HG03108 (cell line): ENCODE measurements around the gene MUC13.

Experiments used
- ATAC-seq: cut with Tn5 transposase; IDR thresholded peaks from one replicate; pipeline ENCODE4 v1.9.1; 2021; ENCODE audit warnings: moderate library complexity; ENCODE audit not compliant: unreplicated experiment

The MUC13 gene

DNA sequence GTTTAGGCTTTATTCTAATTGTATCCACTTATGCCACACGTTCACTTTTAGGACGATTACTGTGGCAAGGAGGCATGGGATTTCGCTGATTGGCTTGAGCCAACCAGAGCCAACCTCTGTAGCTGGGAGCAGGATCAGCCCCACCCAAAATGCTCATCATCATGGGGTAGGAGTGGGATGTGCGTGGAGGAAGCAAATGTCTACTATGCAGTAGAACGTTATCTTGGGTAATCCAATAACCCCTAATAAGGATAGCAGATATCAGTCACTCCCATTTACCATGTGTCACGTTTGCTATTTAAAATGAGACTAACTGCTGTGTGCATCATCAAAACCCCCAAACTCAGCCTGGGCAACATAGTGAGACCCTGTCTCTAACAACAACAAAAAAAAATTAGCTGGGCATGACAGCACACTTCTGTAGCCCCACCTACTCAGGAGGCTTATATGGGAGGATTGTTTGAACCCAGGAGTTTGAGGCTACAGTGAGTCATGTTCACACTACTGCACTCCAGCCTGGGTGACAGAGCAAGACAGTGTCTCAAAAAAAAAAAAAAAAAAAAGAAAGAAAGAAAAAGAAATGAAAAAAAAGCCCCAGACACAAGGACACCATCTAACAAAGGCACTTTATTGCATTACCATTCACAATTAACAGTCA lies 29.6 kb downstream of the MUC13 start:
- no peak for ATAC-seq

DNA sequence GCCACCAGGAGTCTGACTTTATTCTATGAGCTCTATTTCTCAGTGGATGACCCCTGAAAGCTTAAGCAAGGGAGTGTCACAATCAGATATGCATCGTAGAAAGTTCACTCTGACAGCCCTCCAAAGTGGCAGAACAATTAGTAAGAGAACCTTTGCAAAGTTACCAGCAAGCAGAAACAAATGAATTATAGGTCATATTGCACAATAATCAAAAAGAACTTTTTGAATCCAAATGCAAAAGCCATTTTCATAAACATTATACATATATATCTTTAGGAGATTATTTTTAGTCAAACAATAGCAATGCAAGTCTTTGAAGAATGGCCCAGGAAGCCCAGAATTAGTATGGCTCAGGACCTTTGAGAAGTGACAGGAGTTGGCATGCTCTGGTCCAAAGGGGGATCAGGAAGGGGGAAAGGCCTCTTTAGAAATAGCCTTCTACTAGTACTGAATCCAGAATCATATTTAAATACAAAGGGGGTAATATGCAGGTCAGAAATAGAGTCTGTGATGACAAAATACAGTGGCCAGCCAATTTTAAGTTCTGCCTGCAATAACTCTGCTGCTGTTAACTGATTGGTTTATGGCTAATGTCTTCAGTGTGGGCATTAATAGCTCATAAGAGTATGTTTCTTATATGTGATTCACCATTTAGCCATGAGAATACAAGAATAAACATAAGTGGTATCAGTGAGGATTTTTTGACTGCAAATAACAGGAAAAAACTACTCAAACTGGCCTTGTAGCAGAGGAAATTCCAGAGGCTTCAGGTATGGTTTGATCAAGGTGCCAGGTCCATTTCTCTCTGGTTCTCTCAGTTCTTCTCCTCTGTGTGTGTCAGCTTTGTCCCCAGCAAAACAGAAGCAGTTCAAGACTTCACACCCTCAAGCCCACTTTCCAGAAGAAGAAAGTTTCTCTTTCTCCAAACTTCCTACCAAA lies 30.4 kb downstream of the MUC13 start:
- no peak for ATAC-seq

DNA sequence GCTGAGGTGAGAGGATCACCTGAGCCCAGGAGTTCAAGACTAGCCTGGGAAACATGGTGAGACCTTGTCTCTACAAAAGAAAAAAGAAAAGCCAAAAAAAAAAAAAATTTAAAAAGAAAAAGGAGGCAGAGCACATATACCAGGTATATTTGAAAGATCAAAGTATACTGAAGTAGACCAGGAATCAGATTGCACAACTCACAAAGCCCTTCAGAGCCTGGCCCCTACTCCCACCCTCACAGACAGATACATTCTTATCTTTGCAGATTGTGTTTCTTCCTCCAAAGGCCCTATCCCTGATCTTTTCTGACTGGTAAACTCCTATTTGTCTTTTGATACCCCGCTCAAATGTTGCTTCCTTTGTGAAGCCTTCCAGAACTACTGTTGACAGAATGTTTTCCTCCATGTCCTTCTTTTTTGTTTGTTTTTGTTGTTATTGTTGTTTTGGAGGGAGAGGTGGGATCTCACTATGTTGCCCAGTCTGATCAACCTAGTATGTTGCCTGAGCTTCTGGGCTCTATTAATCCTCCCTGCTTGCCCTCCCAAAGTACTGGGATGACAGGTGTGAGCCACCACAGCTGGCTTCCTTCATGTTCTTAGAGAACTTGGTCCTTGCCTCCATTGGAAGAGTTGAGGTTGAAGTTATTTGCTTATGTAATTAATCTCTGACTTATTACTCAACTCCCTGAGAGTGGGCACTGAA lies 37.6 kb downstream of the MUC13 start:
- ATAC-seq, result no peak

DNA sequence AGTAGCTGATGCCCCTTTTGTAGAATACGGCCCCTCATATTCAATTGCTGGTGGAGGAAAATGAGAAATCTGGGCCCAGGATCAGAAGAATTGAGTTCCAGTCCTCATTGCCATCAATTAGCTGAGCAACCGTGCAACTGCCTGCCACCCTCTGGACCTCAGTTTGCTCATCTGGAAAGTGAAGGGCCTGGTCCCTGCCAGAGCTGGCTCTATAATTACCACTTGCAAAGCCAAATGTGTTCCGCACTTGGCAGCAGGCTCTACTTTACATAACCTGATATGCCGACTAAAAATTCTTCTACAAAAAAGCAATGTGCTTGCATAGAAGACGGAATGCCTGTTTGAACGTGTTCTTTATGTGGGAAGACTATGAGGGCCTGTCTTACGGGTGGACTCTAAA lies 38.8 kb downstream of the MUC13 start:
- ATAC-seq, result no peak

DNA sequence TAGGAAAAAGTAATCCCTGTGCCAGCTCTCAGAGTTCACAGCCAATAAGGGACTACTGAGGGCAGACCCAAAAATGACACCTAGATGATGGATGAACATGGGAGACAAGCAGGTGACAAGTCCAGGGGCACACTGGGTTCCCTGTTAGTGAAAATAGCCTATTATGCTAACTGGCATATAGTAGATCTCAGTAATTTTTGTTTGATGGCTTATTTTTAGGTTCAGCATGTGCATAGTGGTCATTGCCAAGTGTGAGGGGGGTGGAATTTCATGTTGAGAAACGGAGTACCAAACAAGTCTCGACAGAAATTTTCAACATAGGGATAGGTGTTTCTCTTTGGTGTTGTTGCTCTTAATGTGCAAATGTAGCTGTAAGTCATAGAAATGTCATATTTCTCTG lies 41.0 kb downstream of the MUC13 start:
- no peak for ATAC-seq

DNA sequence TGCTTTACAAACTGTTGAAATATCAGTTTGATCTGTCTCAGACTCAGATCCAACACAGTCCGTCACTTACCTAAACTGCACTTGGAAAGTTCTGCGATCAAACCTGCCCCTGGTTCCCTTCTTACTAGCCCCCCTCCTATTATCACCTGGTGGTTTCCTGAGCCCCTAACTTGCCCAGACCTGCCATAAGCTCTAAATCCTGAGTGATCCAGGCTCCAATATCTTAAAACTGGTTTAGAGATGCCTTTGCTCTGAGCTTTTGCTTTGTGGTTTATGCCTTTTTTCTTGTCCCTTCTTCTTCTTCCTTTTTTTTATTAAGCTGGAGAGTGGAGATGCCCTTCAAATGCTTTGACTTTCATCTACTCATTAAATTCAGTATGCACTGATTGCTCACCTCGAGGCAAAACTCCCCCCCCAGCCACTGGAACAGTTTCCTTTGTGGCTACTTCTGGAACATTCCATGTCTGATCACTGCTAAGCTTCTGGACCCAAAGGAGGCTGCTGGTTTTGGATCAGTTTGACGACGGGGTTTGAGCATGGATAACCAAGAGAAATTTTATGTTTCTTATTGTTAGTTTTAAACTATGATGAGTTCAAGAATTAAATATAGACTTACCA lies 43.9 kb downstream of the MUC13 start:
- ATAC-seq, result no peak

DNA sequence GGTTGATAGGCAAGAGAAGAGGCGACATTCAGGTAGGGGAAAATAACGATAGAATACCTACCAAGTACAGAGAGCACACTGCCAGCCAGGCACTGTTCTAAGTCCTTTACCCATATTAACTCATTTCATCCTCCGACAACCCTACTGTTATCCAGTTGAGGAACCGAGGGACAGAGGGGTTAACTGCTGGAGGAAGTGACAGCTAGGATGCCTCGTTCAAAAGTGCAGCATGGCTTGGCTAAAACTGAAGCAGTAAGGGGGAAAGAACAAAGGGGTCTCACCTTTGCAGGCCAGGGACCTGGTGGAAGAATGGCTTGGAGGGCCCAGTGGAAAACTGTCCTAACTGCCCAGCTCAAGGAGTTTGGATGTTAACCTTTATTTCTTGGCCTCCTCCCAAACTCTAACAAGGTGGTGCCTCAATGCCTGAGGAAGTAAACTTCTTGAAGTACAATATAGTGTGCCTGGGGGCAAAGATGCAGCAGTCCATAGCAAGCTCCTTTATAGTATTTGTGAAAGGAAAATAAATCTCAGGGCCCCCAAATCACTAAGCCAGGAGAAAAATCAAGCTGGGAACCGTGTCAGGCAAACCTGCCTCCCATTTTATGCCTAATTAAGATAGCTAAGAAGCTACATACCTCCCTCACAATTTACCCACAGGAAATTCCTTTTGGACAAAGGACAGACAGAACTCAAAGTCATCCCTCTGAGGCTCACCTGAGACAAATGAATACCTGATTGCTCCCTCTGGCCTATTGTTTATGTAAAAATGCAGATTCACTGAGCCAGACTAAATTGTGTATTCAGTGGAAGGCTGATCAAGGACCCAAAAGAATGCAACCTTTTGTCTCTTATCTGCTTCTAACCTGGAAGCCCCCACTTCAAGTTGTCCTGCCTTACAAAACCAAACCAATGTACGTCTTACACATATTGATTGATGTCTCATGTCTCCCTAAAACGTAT lies 45.8 kb downstream of the MUC13 start:
- no peak for ATAC-seq

DNA sequence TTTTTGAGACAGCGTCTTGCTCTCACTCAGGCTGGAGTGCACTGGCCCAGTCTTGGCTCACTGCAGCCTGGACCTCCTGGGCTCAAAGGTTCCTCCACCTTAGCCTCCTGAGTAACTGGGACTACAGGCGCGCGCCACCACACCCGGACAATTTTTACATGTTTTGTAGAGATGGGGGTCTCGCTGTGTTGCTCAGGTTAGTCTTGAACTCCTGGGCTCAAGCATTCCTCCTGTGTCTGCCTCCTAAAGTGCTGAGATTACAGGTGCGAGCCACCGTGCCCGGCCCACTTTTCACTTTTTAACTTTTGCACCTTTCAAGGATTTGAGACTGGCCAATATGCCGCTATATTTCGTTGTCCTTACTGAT lies 46.6 kb downstream of the MUC13 start:
- ATAC-seq, result no peak

DNA sequence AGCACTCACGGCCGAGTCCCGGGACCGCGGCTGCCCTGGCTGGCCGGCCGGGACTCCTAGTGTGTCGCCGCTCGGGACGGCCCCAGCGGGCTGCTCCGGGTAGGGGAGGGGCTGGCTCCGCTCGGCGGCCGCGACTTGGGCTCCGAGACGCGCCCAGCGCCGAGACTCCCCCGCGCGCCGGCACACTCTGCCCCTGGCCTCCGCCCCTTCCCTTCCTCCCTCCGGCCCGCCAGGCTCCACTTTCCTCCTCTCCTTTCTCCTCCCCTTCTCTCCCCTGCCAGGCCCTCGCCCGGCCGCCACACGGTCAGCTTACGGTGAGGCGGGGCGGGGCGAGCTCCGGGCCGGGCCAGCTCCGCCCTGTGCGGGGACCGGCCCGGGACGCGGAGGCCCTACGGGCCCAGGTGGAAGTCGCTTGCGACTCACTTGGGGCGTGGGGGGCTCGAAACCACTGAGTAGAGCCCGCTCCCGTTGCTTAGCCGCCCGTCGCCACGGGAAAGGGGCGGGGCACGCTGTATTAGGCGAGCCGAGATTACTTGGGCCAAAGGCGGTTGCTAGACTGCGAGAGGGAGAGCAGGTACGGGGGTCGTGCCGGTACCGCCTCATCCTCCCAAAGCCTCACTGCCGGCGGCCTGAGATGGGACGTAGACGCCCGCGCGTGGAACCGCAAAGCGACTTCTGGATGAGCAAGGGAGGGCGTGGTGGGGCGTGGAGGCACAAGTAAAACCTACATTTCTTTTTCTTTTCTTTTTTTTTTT lies 47.2 kb downstream of the MUC13 start, which contains the start of gene ITGB5:
Gene ITGB5 (minus strand): TSS at position 189 of the 755 bp plus-strand sequence. CDS start 365 bp downstream, outside the sequence.
- peak; percentile 59 for ATAC-seq

DNA sequence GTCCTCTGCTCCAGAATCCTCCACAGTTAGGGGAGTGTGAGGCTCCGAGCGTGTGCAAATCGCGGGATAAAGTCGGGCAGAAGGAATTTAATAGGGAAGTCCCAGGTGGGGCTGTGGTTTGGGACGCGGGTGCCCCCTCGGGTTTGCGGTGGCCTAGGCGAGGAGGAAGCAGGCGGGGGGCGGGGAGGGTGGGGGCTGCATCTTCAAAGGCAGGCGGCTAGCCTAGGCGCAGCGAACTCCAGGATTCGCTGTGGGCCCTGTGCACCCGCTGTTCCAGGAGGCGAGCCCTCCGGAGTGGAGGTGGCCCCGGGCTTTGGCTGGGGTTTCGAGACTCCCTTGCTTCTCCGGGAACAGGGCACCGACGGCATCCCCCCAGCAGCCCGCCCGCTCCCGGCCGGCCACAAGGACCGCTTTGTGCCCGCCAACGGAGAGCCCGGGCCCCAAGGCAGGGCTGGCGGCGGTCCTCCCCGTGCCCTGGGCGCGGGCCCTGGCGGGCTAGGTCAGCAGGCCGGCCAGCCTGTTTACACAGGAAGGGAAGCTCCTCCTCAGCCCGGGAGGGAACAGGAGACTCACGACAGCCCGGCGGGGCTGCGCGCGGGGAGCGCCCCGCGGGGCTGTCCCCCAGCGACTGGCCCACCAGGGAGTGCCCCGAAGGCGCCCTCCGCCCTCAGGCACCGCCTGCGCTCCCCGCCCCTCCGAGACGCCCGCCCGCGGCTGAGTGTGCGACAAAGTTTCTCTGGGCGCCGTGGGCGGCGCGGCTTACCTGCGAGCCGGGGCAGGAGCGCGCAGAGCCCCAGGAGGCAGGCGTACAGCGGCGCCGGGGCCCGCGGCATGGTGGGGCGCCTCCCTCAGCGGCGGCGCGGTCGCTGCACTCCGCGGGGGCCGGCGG lies 48.1 kb downstream of the MUC13 start:
- peak; percentile 38 for ATAC-seq

DNA sequence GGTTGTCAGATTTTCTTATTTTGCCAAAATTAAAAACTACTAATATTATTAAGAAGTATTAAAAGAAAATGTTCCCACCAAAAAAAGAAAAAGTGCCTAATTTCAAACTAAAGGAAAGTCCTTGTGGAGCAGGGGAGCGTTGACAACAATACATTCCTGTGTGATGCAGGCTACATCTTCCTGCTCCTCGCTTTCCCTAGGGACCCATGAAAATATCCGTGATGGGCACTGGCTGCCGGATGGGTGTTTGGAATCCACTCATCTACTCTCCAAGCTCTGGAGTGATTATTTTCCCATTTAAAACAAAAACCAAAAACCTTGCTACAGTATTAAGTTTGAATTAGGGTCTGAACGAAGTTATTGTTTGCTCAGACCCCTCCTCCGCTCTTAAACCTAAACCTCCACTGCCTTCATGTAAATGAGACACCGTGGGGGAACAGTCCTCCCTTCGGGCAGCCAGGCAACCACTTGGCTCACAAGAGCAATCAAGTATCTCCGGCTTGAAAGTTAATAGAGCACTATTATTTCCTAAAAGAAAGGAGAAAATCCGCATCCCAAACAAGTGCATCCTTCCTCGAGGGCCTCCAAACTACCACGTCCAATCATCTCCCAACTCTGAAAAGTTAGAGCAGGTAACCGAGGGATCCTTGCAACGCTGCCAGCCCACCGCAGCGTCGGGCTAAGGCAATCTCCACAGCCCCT lies 48.9 kb downstream of the MUC13 start:
- no peak for ATAC-seq

DNA sequence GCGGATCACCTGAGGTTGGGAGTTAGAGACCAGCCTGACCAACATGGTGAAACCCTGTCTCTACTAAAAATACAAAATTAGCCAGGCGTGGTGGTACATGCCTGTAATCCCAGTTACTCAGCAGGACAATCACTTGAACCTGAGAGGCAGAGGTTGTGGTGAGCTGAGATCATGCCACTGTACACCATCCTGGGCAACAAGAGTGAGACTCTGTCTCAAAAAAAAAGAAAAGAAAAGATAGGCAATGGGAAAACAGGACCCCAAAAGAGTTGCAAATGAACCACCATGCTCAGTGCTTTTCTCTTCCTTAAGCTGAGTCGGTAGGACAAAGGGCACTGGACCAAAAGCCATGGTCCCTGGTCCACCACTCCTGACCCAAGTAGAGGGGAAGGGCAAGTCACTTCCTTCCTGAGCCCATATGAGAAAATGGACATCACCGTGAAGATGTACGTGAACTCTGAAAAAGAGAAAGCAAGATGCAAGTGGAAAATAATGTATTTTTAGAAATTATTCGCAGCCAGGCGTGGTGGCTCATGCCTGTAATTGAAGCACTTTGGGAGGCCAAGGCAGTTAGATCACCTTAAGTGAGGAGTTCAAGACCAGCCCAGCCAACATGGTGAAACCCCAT lies 50.0 kb downstream of the MUC13 start:
- no peak for ATAC-seq

DNA sequence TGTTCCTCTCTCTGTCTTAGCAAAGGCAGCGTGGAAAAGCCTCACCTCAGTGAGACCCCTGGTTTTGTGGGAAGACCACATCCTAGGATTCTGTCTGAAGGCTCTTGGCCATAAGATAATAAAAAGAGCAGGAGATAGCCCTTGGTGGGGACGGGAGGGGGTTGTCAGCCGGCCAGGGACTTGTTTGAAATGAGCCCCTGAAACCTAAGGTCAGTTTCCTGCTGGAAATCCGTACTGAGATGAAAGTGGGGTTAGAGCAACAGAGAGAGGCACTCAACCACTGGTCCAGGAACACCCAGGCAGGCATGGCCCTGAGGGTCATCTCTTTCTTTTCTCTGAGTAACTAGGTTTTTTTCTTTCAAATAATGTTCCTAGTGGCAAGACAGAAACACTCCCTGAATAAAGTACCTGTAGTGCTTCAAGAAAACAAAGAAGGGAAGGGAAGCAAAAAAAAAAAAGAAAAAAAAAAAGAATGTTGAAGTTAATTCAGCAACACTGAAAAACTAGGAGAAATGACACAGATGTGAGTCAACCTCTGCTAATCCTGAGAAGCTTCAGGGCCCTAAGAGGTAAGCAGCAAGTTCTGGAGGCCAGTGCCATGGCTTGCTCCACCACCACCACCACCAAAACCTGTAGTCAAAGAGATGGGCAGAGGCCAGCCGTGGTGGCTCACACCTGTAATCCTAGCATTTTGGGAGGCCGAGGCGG lies 50.6 kb downstream of the MUC13 start:
- no peak for ATAC-seq

DNA sequence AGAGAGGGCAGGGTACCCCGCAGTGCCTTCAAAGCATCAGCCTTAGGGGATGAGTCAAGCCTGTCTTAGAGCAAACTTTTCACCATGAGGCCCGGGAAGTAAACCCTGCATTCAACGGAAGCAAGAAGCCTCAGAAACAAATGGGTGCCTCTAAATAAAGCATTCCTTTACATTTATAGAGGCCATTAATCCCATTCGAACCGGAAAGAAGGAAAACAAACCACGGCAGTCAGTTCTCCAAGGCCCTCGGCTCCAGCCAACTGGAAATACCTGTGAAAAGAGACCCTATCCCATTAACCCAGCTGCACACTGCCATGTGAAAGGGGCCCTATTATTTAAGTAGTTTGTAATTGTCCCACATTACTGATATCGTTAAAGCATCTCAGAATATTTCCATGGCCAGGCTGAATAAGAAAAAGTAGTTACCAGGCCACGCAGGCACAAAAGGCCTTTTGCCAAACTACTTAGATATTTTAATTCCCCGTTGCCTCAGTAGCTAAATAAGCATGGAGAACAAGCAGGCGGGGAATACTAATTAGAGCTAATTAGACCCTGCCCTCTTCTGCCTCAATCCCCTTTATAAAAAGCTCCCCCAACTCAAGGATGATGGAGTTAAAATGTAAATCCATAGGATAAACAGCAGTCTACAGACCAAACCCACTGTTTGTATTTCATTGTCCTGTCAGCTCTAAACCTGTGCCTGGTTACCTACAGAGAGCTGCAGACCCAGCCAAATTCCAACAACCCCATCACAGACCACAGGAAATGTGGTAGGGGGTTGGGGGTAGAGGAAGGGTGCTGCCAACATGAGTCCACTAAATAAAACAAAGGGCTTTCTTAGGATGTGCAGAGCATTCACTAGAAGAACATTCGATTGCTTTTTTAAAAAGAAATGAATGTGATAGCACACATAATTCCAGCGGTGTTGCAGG lies 51.5 kb downstream of the MUC13 start:
- ATAC-seq, result no peak

DNA sequence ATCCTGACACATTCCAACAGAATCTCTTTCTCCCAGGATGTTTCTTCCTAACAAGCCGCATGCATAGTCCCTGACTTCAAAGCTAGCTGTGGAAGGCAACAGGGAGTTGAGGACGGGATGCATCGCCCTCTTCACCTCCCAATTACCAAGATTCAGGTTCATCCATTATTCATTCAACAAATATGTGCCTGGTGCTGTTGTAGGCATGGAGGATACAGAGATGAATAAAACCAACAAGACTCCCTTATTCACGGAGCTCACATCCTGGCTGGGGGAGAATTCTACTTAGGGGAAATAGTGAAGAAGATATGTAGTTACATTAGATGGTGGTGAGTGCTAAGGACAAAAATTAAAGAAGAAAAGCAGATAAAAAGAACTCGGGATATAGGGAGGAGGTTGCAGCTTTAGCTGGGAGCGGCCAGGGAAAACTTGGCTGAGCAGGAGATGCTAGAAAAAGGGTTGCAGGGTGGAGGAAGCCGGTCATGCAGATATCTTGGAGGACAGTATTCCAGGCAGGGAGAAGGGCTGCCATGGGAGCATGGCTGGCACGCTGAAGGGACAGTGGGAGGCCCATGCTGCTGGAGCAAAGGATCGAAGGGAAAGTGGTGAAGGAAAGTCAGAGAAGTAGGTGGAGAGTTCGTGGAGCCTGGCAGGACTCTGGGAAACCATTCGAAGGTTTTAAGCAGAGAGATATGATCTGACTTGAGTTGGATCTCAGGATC lies 52.4 kb downstream of the MUC13 start:
- ATAC-seq, result no peak
